ENCODE results near the gene INPP5A.
"Not testable (repeated sequence)": the region's sequence is repeated elsewhere in the genome, so short reads cannot be mapped to it uniquely, and the experiment has no call there.

The INPP5A gene

DNA sequence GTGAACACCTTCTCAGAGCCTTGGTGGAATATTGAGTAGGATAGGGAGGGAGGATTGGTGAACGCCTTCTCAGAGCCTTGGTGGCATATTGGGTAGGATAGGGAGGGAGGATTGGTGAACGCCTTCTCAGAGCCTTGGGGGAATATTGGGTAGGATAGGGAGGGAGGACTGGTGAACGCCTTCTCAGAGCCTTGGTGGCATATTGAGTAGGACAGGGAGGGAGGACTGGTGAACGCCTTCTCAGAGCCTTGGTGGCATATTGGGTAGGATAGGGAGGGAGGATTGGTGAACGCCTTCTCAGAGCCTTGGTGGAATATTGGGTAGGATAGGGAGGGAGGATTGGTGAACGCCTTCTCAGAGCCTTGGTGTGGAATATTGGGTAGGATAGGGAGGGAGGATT lies 15.0 kb downstream of the INPP5A start:
- peaks cover 0 to 11% of the 10 kb centered on the region in 2 experiments for H3K4me1 ChIP-seq (ENCODE audit: control insufficient read depth in 1 of 2, insufficient read depth in 2 of 2, low read length in 2 of 2)
- WGBS (ENCODE audit: extremely low coverage, insufficient coverage, insufficient read length), result no CpG with 5 or more reads among the region's 6 CpGs
- not testable (repeated sequence) for H2BK5ac ChIP-seq (ENCODE audit: low read depth, low read length, poor library complexity)

DNA sequence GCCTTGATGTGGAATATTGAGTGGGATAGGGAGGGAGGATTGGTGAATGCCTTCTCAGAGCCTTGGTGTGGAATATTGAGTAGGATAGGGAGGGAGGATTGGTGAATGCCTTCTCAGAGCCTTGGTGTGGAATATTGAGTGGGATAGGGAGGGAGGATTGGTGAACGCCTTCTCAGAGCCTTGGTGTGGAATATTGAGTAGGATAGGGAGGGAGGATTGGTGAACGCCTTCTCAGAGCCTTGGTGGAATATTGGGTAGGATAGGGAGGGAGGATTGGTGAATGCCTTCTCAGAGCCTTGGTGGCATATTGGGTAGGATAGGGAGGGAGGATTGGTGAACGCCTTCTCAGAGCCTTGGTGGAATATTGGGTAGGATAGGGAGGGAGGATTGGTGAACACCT lies 16.0 kb downstream of the INPP5A start:
- not testable (repeated sequence) for H3K14ac ChIP-seq (ENCODE audit: low read length); H3K9me3 ChIP-seq (ENCODE audit: insufficient read depth, low read depth, low read length); H3K36me3 ChIP-seq (ENCODE audit: control insufficient read depth in 1 of 2, insufficient read depth in 2 of 2, low read length in 2 of 2); H2BK5ac ChIP-seq (ENCODE audit: low read depth, low read length, poor library complexity); H3K4me3 ChIP-seq (ENCODE audit: low read depth, low read length); H2BK120ac ChIP-seq (ENCODE audit: insufficient read depth, low read length, poor library complexity); H4K12ac ChIP-seq (ENCODE audit: low read depth, low read length); H3K4me2 ChIP-seq (ENCODE audit: low read length); H3K27ac ChIP-seq (ENCODE audit: low read depth, low read length); DNase-seq; H4K8ac ChIP-seq (ENCODE audit: low read depth, low read length); H3K9ac ChIP-seq (ENCODE audit: low read length); H3K4ac ChIP-seq (ENCODE audit: low read depth, low read length); H3K23ac ChIP-seq (ENCODE audit: low read length); H2AK5ac ChIP-seq (ENCODE audit: low read length); H2BK12ac ChIP-seq (ENCODE audit: low read length); H3K18ac ChIP-seq (ENCODE audit: low read length); H2AFZ ChIP-seq (ENCODE audit: insufficient read depth, low read length, poor library complexity); H3K79me1 ChIP-seq (ENCODE audit: low read length); H3K79me2 ChIP-seq (ENCODE audit: control insufficient read depth, insufficient read depth, low read length, poor library complexity); H3K27me3 ChIP-seq (ENCODE audit: insufficient read depth, low read length); H4K91ac ChIP-seq (ENCODE audit: low read depth, low read length)
- peaks cover 0 to 11% of the 10 kb centered on the region in 2 experiments for H3K4me1 ChIP-seq (ENCODE audit: control insufficient read depth in 1 of 2, insufficient read depth in 2 of 2, low read length in 2 of 2)
- no CpG with 5 or more reads among the region's 3 CpGs for WGBS (ENCODE audit: extremely low coverage, insufficient coverage, insufficient read length)

More for the DNA sequence above, 15.0 kb downstream of the INPP5A start:
- not testable (repeated sequence) for H3K27ac ChIP-seq (ENCODE audit: low read depth, low read length); H3K23ac ChIP-seq (ENCODE audit: low read length); H3K18ac ChIP-seq (ENCODE audit: low read length); H3K36me3 ChIP-seq (ENCODE audit: control insufficient read depth in 1 of 2, insufficient read depth in 2 of 2, low read length in 2 of 2); H4K91ac ChIP-seq (ENCODE audit: low read depth, low read length); H2BK12ac ChIP-seq (ENCODE audit: low read length); H2BK120ac ChIP-seq (ENCODE audit: insufficient read depth, low read length, poor library complexity); H3K4me2 ChIP-seq (ENCODE audit: low read length); H3K4me3 ChIP-seq (ENCODE audit: low read depth, low read length); H3K79me1 ChIP-seq (ENCODE audit: low read length); DNase-seq; H3K27me3 ChIP-seq (ENCODE audit: insufficient read depth, low read length); H3K4ac ChIP-seq (ENCODE audit: low read depth, low read length); H3K79me2 ChIP-seq (ENCODE audit: control insufficient read depth, insufficient read depth, low read length, poor library complexity); H4K12ac ChIP-seq (ENCODE audit: low read depth, low read length); H2AK5ac ChIP-seq (ENCODE audit: low read length); H3K14ac ChIP-seq (ENCODE audit: low read length); H3K9ac ChIP-seq (ENCODE audit: low read length); H4K8ac ChIP-seq (ENCODE audit: low read depth, low read length); H3K9me3 ChIP-seq (ENCODE audit: insufficient read depth, low read depth, low read length); H2AFZ ChIP-seq (ENCODE audit: insufficient read depth, low read length, poor library complexity)

DNA sequence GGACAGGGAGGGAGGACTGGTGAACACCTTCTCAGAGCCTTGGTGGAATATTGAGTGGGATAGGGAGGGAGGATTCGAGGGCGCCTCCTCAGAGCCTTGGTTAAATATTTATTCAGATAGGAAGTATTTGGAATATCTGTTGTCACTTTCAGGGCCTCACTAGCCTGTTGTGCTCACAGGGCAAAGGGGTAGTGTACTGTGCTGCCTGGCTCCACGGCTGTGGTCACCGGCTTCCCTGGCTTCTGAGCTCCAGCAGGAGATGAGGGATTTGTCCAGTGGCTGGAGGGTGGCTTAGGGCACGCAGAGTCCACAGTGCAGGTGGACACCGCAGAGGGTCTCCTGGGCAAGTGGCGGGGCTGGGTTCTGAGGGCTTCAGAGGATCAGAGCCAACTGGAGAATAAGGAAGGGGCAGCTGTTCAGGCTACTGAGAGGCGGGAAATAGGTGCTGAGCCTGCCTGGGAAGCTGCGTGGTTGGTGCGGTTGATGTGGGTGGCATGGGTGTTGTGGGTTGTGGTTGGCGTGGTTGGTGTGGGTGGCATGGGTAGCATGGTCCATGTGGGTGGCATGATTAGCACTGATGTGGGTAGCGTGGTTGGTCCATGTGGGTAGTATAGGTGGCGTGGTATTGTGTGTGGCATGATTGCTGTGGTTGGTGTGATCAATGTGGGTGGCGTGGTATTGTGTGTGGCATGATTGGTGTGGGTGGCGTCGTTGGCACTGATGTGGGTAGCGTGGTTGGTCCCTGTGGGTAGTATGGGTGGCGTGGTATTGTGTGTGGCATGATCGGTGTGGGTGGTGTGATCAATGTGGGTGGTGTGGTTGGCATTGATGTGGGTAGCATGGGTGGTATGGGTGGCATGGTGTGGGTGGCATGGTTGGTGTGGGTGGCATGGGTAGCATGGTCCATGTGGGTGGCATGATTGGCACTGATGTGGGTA lies 16.7 kb downstream of the INPP5A start:
- peak overlapping the region; percentile 54 for H3K18ac ChIP-seq (ENCODE audit: low read length)
- H2AK5ac ChIP-seq (ENCODE audit: low read length), result no peak overlapping the region
- no peak overlapping the region for H2AFZ ChIP-seq (ENCODE audit: insufficient read depth, low read length, poor library complexity)
- no peak overlapping the region for H2BK120ac ChIP-seq (ENCODE audit: insufficient read depth, low read length, poor library complexity)
- H3K4me3 ChIP-seq (ENCODE audit: low read depth, low read length), result peak overlapping the region; percentile 64
- no peak overlapping the region for H4K12ac ChIP-seq (ENCODE audit: low read depth, low read length)
- H3K27ac ChIP-seq (ENCODE audit: low read depth, low read length), result no peak overlapping the region
- no peak for DNase-seq
- H4K8ac ChIP-seq (ENCODE audit: low read depth, low read length), result no peak overlapping the region
- H3K14ac ChIP-seq (ENCODE audit: low read length), result no peak overlapping the region
- H3K9me3 ChIP-seq (ENCODE audit: insufficient read depth, low read depth, low read length), result peaks cover 9% of the 10 kb centered on the region
- no peaks in the 10 kb centered on the region for H3K79me2 ChIP-seq (ENCODE audit: control insufficient read depth, insufficient read depth, low read length, poor library complexity)
- H3K79me1 ChIP-seq (ENCODE audit: low read length), result no peaks in the 10 kb centered on the region
- H2BK5ac ChIP-seq (ENCODE audit: low read depth, low read length, poor library complexity), result no peak overlapping the region
- no peak overlapping the region for H4K91ac ChIP-seq (ENCODE audit: low read depth, low read length)
- no peaks in the 10 kb centered on the region for H3K27me3 ChIP-seq (ENCODE audit: insufficient read depth, low read length)
- H3K36me3 ChIP-seq (ENCODE audit: control insufficient read depth in 1 of 2, insufficient read depth in 2 of 2, low read length in 2 of 2), result no peaks in the 10 kb centered on the region
- H3K23ac ChIP-seq (ENCODE audit: low read length), result no peak overlapping the region
- peaks cover 0 to 11% of the 10 kb centered on the region in 2 experiments for H3K4me1 ChIP-seq (ENCODE audit: control insufficient read depth in 1 of 2, insufficient read depth in 2 of 2, low read length in 2 of 2)
- no CpG with 5 or more reads among the region's 19 CpGs for WGBS (ENCODE audit: extremely low coverage, insufficient coverage, insufficient read length)
- H3K4ac ChIP-seq (ENCODE audit: low read depth, low read length), result no peak overlapping the region
- H2BK12ac ChIP-seq (ENCODE audit: low read length), result no peak overlapping the region
- H3K9ac ChIP-seq (ENCODE audit: low read length), result peak overlapping the region; percentile 18
- no peak overlapping the region for H3K4me2 ChIP-seq (ENCODE audit: low read length)

DNA sequence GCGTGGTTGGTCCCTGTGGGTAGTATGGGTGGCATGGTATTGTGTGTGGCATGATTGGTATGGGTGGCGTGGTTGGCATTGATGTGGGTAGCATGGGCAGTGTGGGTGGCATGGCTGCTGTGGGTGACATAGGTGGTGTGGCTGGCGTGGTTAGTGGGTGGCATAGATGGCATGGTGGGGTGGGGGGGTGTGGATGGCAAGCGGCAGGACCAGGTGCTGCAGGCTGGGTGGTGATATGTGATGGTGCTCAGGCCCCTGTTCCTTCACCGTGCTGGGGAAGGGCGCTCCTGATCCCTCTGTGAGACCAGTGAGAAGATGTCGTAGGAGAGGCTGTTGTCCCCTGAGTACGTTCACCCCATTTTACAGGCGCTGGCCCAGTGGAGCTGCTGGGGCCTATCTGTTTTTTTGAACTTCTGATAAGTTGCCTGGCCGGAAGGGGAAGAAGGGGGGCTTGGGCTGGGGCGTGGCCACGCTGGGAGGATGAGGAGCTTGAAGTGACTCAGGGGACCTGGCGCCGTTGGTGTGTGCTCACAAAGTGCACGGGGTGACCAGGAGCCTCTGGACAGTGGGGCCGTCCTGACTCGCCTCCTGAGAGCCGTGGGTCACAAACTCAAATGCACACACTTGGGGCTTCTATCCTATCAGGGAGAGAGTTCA lies 17.5 kb downstream of the INPP5A start:
- no peak overlapping the region for H3K14ac ChIP-seq (ENCODE audit: low read length)
- no peaks in the 10 kb centered on the region for H3K79me2 ChIP-seq (ENCODE audit: control insufficient read depth, insufficient read depth, low read length, poor library complexity)
- no CpG with 5 or more reads among the region's 18 CpGs for WGBS (ENCODE audit: extremely low coverage, insufficient coverage, insufficient read length)
- DNase-seq, result no peak
- no peak overlapping the region for H3K4ac ChIP-seq (ENCODE audit: low read depth, low read length)
- no peak overlapping the region for H2BK5ac ChIP-seq (ENCODE audit: low read depth, low read length, poor library complexity)
- H3K27ac ChIP-seq (ENCODE audit: low read depth, low read length), result no peak overlapping the region
- H3K79me1 ChIP-seq (ENCODE audit: low read length), result no peaks in the 10 kb centered on the region
- peak overlapping the region; percentile 24 for H2AFZ ChIP-seq (ENCODE audit: insufficient read depth, low read length, poor library complexity)
- H4K91ac ChIP-seq (ENCODE audit: low read depth, low read length), result no peak overlapping the region
- no peak overlapping the region for H4K12ac ChIP-seq (ENCODE audit: low read depth, low read length)
- H3K4me1 ChIP-seq (ENCODE audit: control insufficient read depth in 1 of 2, insufficient read depth in 2 of 2, low read length in 2 of 2), result peaks cover 0 to 11% of the 10 kb centered on the region in 2 experiments
- peaks cover 9% of the 10 kb centered on the region for H3K9me3 ChIP-seq (ENCODE audit: insufficient read depth, low read depth, low read length)
- no peak overlapping the region for H3K9ac ChIP-seq (ENCODE audit: low read length)
- no peak overlapping the region for H2BK120ac ChIP-seq (ENCODE audit: insufficient read depth, low read length, poor library complexity)
- H3K36me3 ChIP-seq (ENCODE audit: control insufficient read depth in 1 of 2, insufficient read depth in 2 of 2, low read length in 2 of 2), result no peaks in the 10 kb centered on the region
- H3K23ac ChIP-seq (ENCODE audit: low read length), result no peak overlapping the region
- no peaks in the 10 kb centered on the region for H3K27me3 ChIP-seq (ENCODE audit: insufficient read depth, low read length)
- no peak overlapping the region for H2BK12ac ChIP-seq (ENCODE audit: low read length)
- peak overlapping the region; percentile 54 for H3K18ac ChIP-seq (ENCODE audit: low read length)
- no peak overlapping the region for H2AK5ac ChIP-seq (ENCODE audit: low read length)
- no peak overlapping the region for H4K8ac ChIP-seq (ENCODE audit: low read depth, low read length)
- H3K4me3 ChIP-seq (ENCODE audit: low read depth, low read length), result peak overlapping the region; percentile 64
- no peak overlapping the region for H3K4me2 ChIP-seq (ENCODE audit: low read length)
